KG1 (cell line): ENCODE data around the gene STN1.

Source experiments
- DNase-seq: peaks from one replicate; lab custom pipeline; 2025; lab: John Stamatoyannopoulos, UW

The STN1 gene

GRCh38 chr10:103929381-103929921 is 11.5 kb upstream of the STN1 start:
- DNase-seq = no peak

DNA sequence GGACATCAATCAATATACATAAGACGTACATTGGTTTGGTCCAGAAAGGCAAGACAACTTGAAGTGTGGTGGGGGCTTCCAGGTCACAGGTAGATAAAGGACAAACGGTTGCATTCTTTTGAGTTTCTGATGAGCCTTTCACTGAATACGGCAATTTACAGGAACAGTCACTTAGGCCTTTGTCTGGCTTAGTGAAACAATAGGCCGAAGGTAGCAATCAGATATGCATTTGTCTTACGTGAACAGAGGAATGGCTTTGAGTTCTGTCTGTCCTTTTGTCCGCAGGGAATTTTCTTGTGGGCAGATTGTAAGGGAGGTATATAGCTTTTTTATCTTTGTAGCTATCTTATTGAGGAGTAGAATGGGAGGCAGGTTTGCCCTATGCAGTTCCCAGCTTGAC is 10.8 kb upstream of the STN1 start:
- no peak for DNase-seq

DNA sequence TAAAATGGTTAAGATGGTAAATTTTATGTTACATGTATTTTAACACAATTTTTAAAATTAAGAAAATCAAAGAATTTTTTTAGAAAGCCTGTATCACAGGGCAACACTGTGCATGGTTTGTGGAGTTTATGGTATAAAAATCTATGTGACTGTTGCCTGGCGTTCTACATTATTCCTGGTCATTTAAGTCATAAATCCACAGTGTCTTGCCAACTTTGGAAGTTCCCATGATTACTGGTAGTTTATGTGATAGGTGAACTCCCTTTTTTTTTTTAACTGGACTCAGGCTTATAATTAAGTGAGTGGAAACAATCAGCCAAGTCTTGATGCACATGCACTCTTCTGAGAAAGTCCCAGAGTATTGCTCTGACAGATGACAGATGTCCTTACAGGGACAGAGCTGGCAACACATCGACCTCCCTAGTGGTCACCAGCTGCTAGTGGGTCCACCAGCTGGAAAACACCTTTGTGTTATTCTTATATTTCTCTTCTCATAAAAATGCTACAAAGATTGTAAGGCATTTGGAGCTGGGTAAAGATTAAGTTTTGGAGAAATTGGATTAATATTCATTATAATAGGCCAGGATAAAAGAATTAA is 8.8 kb upstream of the STN1 start:
- no peak for DNase-seq

- no peak for DNase-seq
Measured at GRCh38 chr10:103925591-103925990, 7.6 kb upstream of the STN1 start.

DNA sequence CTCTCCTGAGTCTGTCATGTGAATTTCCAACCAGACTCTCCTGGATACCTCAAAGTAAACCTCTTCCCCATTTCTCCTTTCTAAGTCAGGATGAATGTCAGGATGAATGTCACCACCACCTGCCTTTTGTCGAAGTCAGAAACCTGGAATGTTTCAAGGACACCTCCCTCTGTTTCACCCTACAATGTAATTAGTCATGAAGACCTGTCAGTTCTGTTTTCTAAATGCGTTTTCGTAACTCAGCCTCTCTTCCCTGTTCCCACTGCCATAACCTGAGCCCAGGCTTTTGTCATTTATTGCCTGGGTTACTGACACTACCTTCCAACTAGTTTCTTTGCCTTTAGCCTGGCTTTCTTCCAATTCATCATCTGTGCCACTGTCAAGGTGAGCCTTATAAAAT is 5.5 kb upstream of the STN1 start:
- no peak for DNase-seq

DNA sequence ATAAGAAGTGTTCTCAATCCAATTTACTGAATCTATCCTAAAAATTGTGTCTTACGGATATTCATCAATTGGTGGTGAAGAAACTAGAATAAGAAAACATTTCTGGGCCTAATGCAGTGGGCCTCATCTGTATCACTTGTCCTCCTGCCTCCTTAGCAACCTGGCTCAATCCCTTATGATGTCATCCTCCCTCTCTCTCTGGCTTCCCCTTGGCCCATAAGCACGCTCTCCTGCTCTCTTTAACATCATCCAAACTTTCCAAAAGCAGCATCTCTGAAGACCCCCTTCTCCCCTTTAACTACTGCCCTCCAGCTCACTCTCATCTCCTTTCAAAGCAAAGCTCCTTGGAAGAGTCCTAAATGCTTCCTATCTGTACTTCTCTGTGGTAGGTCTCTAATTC is 4.7 kb upstream of the STN1 start:
- no peak for DNase-seq

DNA sequence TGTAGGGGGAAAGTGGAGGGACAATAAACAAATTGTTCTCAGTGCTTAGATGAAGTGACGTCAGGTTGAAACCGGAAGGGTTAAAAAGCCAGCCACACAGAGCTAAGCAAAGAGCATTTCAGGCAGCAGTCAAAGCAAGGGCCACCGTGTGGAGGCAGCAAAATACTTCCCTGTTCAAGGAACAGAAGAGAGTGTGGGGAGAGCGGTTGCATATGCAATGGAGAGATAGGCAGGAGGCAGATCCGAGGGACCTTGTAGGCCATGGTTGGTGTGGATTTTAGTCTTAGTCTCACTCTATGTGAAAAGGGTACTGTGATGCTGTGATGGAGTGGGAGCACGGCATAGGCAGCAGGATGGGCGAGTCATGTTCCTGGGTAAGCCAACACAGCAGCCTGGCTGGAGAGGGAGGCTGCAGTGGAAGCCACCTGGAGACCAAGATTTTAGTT is 3.8 kb upstream of the STN1 start:
- no peak for DNase-seq

GRCh38 chr10:103921248-103921647 is 3.3 kb upstream of the STN1 start:
- no peak for DNase-seq

- DNase-seq = no peak
Measured at GRCh38 chr10:103919648-103920025, 1.7 kb upstream of the STN1 start.

- no peak for DNase-seq
Measured at GRCh38 chr10:103917302-103918052, 507 bp downstream of the STN1 start.

DNA sequence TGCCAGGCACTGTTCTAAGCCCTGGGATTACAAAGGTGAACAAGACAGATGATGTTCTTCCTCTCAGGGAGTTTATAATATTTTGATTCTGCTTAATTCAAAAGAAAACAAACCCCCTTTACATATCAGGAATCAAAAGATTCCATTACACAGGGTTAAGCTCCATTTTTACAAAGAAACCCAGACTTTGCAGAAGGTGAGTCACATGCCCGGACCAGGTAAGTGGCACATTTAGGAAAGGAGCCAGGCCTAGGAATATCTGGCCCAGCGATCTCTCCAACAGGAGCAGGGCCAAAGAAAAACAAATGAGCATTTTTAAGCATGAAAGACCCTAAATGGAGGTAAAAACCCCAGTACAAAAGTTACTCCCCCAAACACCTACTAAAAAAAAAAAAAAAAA is 1.1 kb downstream of the STN1 start:
- DNase-seq = no peak

GRCh38 chr10:103916254-103916653 is 1.7 kb downstream of the STN1 start:
- no peak for DNase-seq

GRCh38 chr10:103915796-103916195 is 2.2 kb downstream of the STN1 start:
- DNase-seq = peak; percentile 33

- DNase-seq = no peak
Measured at GRCh38 chr10:103912759-103913158, 5.2 kb downstream of the STN1 start.

DNA sequence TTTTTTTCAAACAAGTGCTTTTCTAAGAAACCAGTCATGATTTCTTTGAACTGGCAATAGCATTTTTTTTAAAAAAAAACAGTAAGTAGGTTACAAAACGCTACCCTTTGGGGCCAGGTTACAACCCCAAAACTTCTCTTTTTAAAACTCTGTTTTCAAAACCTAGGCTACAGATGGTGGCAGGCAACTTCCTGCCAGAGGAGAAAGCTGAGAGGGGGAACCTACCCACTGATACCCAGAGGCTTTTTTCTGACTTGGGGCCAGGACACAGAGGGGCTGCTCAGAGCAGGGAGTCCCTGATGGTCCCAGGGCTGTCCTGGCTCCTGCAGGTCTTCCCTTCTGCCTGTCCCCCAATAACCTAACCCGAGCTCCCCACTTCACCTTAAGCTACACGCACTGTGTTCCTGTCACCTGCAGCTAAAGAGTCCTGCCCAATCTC is 6.9 kb downstream of the STN1 start:
- peak; percentile 68 for DNase-seq

DNA sequence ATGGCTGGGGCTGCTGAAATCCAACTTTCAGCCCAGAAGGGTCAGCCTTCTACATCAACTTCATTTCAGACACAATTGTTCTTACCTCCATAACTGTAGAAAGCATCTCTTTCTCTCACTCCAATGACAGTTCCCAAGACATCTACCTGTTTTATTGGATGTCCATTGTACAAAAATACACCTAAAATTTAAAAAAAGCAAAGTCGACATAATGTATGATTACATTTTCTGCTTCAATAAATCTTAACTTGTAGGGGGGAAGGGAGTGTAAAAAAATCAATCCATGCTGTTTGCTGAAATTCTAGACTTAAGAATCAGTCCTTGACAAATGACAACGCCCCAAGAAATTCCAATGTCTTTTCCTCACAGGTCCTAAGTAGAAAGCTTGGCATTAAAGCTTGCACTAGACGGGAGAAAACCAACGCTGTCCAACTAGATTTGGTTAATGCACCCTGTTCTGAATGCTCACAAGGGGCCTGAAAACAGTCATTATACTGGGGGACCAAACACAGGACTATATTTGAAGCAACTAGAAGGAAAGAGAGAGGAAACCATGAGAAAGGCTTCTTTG is 7.5 kb downstream of the STN1 start:
- no peak for DNase-seq

DNA sequence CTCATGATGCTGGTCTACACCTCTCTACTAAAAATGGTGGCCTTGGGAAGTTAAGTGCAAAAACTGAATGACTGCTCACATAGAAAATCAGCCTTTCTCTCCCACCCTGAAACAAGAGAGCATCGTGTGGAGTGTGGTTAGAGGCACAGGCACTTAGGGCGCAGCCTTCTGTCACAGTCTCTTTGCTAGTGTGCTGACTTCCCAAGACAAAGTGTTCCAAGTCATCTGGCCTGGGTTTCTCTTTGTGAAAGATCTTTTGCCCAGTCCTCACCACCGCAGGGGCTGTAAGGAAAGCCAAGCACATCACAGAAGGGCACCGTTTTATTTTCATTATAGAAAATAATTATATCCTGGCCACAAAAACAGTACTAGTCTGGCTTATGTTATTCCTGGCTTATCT is 12.5 kb downstream of the STN1 start:
- no peak for DNase-seq

GRCh38 chr10:103901299-103901698 is 16.7 kb downstream of the STN1 start:
- DNase-seq = no peak

DNA sequence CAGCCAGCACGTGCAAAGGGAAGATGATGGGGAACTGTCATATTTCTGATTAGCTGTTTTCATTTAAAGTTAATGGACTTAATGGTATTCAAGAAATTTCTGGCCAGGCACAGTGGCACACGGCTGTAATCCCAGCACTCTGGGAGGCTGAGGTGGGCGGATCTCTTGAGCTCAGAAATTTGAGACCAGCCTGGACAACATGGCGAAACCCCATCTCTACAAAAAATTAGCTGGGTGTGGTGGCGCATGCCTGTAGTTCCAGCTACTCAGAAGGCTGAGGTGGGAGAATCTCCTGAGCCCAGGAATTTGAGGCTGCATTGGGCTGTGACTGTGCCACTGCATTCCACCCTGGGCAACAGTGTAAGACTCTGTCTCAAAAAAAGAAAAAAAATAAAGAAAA is 18.7 kb downstream of the STN1 start:
- no peak for DNase-seq

DNA sequence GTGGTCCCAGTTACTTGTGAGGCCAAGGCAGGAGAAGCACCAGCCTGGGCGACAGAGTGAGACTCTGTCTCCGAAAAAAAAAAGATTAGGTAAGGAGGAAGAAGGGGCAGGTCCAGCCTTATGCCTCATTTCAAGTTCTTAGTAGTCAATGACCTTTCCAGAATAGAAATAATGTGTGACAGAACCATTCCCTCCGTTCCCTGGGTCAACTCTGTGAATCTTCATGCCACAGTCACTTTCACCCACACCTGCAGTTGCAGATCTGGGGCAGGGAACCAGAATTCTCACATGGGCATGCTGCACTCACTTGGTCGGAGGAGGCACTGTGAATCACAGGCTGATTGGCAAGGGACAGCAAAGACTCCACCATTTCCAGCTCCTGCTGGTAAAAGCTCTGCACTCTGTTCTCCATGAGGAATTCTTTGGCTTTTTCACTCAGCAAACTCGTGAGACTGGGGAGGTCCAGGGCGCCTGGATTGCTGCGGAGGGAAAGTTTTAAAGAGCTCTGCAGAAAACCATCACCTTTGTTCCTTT is 20.7 kb downstream of the STN1 start:
- DNase-seq = no peak

GRCh38 chr10:103896225-103896624 is 21.8 kb downstream of the STN1 start:
- DNase-seq = no peak

- no peak for DNase-seq
Measured at GRCh38 chr10:103895411-103896186, 22.4 kb downstream of the STN1 start.
